DMS53 (cell line): ENCODE results near the gene PTPRM.
A peak's percentile ranks its signal among the peaks of the same experiment; 100 is the strongest.

Source experiments
- DNase-seq: peaks from one replicate; lab custom pipeline; 2025; lab: John Stamatoyannopoulos, UW

The PTPRM gene

DNA sequence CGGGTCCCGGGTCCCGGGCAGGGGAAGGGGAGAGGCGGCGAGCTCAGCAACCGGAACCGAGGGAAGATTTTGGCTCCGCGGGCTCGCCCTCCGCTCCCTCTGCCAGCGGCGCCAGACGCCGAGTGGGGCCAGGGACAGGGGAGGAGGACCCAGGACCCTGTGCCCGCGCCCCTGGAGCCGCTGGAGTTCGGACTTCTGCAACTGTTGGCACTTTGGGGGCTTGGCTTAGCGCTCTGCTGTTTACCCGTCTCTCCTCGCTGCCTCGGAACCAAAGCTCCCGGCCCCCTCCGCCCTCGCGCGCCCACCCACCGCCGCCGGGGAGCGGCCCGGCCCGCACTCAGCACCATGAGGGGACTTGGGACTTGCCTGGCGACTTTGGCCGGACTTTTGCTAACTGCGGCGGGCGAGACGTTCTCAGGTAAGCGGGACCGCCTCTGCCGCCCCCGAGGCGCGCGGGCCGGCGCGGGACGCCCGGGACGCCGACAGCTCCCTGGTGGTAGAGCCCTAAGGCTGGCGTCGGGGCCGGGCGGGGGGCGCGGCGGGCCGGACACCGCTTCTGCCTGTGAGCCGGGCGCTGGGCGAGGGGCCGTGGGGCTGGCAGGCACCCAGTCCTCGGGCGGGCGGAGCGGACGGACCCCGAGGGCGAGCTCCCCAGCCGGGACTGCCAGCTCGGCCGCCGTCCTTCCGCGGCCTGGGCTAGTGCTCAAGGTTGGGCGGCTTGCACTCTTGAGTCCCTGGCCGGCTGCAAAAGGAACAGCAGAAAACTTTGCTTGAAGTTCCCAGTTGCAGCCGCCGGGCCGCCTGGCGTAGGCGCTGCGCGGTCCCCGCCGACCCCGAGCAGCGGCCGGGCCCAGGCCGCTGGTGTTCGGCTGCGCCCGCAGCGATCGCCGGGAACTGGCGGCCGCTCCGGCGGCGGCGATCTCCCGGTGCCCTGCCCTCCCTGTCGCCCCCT, 634 bp downstream of the PTPRM start:
- DNase-seq: peak; percentile 84

DNA sequence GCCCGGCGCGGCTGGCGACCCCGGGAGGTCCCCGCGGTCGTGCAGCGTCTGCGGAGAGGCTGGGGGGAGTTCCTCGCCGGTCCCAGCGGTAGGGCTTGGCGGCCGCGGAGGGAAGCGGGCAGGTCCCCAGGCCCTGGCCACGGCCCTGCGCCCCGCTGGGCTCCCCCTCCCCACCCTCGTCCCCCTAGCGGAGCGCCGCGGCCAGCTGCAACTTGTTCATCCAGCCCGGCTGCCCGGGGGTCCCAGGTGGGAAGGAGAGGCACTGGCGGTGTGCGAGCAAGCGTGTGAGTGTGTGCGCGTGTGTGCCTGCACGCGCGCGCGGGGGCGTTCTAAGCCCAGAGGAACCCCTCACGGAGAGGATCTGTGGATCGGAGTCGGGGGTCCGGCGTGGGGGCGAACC, 1.3 kb downstream of the PTPRM start:
- peak; percentile 75 for DNase-seq

DNA sequence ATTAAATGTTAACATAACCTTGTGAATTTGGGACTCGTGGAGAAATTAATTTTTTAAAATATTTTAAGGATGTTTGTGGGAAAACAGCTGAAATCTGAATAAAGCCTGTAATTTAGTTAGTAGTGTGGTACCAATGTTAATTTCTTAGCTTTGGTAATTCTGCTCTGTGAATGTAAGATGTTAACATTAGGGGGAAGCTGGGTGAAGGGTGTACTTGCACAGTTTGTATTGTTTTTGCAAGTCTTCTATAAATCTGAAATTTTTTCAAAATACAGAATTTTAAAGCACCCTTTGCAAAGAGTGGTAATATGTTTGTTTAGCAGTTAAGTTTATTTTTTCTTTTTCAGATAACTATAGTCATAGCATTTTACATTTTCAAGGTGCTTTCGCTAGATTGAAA, 4.5 kb downstream of the PTPRM start:
- no peak for DNase-seq

DNA sequence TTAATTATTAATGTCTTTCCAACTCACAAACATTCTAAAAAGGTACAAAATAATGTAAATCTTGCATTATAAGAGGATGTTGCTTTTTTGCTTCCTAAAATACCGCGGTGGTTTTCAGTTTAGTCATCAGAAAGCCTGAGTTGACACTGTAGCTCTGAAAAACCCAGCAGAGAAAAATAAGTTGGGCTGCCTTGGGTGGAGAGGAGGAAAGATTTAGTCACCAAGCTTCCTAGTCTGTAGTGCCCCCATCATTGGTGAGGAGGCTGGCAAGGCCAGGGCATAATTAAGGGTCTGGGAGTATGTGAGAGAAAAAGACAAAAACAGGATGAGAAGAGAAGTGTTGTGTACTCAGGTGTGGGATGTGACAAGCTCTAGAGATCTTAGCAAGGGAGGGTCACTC, 5.7 kb downstream of the PTPRM start:
- no peak for DNase-seq

DNA sequence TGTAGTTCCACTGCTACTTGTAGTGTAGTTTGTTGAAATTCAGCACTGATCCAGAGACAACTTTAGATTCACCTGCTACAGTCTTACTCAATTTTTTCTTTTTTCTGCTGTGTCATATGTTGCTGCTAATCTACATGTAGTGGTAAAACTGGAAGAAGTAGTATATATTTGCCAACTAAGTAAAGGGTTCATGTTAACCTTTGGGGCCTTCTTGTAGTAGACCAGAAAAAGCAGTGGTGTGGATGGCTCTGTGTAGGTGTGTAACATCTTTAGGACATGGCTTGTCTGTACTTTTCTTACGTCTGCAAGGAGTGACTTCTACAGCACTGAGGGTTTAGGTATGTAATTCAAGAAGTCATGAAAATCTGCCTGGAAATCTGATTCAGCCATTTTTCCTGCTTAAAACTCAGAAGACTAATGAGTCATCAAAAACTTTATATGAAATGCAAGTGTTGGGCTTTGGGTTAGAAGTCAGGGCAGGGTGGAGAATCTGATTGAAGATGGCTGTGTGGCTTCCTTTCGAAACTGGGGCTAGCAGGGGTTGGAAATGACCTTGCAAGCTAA, 8.4 kb downstream of the PTPRM start:
- DNase-seq: no peak

DNA sequence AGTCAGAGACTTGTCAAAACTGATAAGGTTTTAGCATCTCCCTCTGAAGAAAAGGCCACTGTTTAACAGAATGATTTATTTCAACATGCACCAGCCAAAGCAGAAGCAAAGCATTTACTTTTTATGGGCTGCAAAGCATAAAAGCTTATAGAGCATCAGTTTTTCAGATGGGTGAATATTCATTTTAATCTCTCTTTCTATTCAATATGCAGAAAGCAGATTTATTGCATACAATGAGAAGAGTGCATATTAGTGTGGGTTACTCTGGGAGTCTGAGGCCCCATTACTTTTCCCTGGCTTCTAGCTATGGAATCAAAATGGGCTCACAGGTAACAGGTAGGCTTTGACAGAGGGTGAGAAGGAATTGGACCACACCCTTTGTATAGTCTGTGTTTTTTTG, 9.0 kb downstream of the PTPRM start:
- no peak for DNase-seq

DNA sequence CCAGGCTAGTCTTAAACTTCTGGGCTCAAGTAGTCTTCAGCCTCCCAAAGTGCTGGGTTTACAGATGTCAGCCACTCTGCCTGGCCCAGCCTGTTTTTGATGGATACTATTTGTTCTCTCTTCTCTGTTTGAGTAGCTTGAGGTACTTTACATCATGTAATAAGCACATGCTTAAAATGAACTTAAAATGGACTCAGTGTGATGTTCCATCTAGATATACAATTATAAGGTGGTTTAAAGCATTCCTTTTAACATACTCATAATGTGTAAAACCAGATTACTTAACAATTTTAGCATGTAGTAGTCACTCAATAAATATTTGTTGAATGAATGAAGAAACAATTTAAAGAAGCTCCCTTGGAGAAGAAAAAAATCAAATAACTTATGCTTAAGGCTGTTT, 9.6 kb downstream of the PTPRM start:
- no peak for DNase-seq

DNA sequence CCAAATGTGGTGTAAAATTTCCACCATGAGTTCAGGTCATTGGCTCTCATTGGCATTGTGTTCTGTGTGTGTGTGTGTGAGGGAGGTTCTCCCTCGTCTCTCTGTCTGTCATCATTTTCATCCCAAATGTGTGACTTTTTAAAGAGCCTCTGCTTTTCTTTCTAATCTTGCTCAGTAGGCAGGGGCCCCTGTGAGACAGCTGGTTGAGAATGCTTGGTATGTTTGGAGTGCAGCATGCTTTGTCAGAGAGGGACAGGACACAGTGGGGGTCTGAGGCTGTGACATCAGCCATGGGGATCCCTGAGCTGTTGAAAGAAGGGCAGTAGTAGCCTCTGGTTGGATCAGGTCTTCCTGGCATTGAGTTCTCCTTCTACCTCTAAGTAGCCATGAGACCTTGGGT, 10.6 kb downstream of the PTPRM start:
- DNase-seq: no peak

DNA sequence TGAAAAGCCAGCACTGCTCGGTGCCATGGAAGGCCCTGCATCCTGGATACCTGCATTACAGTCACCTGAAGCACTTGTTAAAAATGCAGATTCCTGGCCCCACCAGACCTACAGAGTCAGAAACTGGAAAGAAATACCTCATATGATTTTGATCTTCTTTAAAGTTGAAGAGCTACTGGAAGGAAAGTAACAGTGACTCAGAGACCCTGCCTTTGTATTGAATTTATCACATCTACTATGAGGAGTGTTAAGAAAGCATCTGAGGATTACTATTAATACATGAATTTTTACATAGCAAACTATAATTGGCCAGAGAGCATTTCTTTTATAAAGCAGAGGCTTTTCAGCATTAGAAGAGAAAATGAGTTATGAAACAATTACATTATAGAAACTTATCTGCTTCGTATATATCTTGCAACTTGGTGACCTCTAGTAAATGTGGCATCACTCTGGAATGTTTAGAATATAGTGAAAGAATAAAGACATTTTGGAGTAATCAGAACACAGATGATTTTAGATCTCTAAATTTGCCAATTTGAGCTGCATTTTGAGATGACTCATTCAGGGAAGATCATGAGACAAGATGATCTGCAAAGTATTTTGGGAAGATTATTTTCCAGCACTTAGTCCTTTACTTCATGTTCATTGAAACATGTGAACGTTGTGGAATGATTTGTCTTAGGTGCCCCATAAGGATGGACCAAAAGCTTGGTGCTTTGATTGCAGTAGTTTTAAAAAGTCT, 12.2 kb downstream of the PTPRM start:
- DNase-seq: no peak

DNA sequence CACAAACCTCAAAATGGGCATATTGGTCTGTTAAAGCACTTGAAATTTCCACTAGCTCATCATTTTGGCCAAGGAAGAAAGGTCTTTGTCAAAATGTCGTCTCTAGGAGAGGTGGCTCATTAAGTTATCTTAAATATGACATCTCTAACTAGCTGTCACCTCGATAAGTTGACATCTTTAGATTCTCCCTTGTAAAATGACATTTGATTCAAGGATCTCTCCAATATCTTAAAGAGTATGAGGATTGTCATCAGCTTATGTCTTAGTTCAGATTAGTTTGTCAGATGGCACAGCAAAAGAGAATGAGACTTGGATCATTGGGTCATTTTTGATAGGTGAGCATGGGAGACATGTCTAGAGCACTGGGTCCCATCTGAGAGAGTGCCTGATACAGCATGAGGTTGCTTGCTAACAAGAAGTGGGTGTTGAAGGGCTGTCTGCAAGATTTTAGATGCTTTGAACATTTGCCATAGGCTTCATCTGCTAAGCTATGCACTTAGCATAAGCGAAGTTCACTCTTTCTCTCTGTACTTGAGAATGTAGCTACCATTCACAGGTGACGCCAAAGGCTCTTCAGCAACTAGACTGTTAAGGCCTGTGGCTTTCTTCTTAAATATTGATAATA, 12.9 kb downstream of the PTPRM start:
- no peak for DNase-seq

DNA sequence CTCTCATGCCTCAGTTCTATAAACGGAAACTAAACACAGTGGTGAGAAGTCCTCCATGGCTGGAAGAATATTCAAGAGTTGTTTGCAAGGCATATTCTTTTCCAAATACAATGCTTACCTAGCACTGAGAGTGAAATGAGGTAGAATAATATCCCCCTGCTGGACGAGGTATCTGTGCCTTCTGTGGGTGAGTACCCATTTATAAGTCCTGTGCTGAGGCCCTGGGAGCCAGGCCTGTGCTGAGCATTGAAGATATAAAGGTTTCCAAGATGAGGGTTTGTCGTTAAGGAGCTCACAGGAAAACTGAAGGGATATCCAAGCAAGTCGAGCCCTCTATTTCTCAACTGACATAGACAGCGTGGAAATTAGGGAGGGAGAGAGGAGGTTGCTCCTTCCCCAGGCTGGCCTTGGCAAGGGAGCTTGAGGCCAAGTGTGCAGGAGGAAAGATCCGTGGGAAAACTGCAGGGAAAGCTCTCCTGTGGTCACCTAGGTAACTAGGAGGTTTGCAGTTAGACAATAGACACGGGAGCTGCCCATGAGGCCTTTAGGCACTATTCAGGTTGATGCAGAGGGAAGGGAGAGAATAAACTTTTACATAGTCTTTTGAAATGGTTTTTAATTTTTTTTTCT, 17.6 kb downstream of the PTPRM start:
- DNase-seq: peak; percentile 19

DNA sequence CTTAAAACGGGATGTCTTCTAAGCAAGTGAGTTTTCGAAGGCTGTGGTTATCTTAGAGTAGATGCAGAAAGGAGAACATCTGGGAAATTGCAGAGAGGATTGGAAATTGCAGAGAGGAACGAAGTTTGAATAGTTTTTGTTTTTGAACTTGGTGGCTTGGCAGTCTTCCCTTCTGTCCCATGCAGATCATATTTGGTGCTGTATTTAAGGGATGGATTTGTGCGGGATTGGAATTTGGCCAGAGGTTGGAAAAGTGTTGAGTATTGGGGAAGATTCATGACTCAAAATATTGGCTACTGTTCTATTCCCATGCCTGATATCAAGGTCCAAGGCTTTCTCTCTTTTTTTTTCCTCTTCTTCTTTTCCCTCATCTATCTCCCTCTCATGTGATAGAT, 18.2 kb downstream of the PTPRM start:
- DNase-seq: no peak

DNA sequence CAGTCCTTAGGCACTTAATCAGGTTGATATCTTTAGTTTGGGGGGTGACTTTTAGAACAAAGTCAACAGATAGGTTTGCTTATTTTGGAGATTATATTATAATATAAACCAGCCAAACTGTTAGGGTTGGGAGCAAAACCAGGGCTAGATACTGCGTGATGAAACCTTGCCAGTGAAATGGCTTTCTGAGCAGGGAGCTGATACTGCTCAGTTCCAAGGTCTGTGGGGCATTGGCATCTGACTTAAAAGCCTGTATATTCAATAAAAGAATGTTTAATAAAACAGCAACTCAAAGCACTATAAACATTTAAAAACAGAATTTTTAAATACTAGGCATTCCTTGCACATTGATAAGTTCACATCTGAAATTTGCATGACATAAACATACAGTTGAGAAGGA, 19.3 kb downstream of the PTPRM start:
- DNase-seq: no peak

DNA sequence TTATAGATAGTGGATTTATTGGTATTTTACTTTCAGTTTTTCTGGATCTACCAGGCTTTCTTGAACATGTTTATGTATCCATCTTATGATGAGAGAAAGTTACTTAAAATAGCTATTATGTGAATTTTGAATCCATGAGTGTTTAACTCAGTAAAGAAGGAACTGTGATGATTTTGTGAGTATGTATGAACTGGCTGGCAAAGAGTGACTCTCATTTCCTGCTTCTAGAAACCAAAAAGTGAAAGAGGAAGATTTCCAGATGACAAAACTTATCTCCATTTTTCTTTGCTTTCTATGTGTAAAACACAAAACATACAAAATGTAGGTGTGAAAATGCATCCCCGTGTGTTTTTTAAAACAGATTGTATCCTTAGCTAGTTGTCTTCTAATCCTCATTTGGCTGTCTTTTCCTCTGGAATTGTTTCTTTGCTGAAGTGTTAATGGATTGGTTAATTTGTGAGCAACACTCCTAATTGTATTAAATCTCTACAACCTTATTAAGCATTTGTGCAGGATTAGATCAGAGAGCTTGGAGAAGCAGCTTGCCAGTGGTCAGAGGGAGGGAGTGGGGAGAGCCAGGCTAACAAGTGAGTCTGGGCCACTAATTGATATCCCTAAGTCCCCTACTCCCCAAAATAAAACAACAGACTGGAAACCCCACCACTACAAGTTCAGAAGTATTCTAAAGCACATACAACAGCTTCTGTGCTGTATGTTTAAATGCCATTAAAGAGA, 23.9 kb downstream of the PTPRM start:
- DNase-seq: no peak

DNA sequence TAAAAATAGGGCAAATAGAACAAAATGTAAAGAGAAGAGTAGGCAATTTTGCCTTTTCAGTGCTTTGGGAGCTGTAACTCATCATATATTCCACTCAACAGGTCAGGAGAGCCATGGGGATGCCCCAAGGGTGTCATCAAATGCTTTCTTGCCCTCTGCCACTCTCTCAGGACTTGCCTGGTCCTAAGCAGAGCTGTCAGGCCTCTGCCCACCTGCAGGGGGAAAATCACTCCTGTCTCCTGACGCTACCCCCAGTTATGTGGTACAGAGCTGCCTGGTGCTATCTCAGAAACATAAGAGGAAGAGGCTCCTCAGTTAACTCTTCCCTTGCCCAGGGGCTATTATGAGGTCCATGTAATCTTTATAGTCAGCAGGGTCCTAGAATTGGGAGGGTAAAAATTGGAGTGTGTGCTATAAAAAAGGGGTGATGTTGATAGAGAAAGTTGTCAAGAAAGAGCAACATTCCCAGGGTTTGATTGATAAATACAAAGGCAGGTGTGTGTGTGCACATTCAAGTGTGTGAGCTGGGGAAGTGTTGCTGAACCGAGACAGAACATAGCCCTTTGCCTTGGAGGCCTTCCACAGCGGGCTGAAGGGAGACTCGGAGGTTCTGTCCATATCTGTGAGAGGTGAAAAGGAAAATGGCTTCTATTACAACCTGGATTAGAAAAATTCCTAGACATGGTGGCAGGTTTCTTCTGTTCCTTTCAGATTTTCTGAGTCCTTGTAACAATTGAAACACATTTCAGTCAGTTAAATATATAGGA, 25.4 kb downstream of the PTPRM start:
- DNase-seq: peak; percentile 30

DNA sequence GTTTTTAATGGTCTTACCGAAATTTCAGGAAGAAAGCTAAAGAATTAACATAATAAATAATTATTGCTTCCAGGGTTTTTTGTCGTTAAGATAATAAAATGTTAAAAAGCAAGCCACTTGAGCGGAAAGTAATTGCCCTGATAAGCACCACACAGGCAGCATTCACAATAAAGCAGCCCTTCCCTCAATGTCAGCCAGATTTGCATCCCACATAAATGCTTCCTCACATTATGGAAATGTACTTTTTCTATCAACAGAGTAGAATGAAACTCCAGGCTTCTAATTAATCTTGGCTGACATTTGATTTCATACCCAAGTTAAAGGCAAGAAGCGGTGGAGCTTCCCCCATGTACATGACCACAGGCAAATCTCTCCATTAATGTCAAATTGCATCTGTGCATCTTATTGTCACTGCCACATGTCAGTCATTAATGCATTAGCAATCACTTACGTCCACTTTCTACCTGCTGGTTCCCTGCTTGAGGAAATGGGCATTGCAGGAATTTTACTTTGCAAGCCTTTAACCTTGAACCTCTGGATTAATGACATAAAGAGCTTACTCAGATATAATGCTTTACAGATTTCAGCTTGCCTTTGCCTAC, 26.2 kb downstream of the PTPRM start:
- no peak for DNase-seq

DNA sequence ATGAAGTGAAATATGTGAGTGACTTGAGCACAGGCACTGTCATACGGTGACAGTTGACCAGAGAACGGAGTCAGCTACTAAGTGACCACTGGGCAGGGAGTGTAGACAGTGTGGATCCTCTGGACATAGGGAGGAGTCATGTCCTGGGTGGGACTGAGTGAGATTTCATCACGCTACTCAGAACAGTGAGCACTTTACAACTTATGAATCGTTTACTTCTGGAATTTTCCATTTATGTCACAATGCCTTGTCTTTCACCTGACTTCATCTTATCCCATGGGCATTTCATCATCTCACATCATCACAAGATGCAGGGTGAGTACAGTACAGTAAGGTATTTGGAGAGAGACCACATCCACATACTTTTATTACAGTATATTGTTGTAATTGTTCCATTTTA, 29.0 kb downstream of the PTPRM start:
- no peak for DNase-seq

DNA sequence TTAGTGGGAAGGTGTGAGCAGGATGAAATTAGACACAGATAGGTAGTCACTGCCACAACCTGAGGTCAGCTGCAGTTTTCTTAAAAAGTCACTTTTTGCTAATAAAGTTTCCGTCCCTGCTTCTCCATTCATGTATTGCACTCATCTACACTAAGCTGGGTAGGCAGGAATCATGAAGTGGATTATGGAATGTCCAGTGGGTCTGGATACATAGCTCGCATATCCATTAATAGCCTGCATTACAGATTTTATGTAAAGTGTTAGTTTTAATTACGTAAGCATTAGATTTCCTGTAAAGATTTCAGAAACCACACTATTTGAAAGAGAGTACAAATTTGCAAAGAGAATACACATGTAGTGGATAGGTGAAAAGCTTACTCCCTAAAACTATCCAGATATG, 30.4 kb downstream of the PTPRM start:
- DNase-seq: no peak

DNA sequence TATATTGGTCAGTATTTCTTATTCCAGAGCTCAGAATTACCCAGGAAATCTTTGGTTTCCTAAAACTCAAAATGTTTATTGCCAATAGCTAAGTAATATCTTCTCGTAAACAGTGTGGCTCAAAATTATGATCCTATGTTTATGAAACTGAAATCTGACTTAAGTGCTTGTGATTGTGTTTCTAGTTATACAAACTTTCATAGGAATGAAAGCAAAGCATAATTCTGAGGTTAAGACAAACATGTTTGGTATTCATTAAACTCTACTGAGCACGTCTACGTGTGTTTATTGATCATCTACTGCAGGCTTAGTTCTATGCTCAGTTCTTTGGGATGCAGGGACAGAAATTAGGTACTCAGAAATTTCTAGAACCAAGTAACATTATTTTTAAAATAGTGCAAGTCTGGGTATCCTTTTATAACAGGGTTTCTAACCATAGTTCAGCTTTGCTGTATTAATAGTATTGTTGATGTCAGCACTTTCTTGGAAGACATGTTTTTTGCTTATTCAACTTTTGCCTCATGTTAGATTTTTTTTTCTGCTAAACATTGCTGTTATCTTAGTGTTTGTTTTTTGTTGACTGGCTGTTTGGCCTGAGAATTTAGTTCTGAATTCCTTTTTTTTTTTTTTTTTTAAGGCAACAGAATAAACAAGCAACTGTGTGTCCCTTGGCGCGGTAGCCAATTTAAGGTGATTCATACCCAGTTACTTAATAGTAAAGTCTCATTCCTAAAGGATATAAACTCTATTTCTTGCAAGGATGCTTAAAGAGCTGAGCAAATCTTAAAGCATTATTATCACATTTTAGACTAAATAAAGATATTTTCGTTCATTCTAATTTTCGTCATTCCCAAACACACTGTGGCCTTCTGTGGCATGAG, 31.3 kb downstream of the PTPRM start:
- DNase-seq: no peak
